Lung (tissue), 12 donors: ENCODE measurements around the gene SRP54. TPM values are rescaled to one million over a fixed set of nuclear protein-coding genes. Genes with fewer than 3 reads are reported as not detected.
"Not testable (repeated sequence)": the region's sequence is repeated elsewhere in the genome, so short reads cannot be mapped to it uniquely, and the experiment has no call there.

ENCODE experiments used
- ATAC-seq: fragments of 200-7000 bp; cut with Tn5 transposase; one replicate; pipeline ENCODE4 v1.9.1; 2020; ENCODE audit warnings: moderate number of reproducible peaks; ENCODE audit not compliant: insufficient read depth, low FRiP score
- DNase-seq, 3 donors: peaks; one replicate each; pipeline ENCODE4 v3.0.0-alpha.2; 2013 to 2017
- H3K27ac ChIP-seq, 2 donors: one replicate each; pipeline ENCODE4 v1.5.1; 2013; ENCODE audit warnings: mild to moderate bottlenecking in 2 of 2, moderate library complexity in 2 of 2, control low read depth in 1 of 2, inconsistent platforms in 1 of 2, low read depth in 1 of 2, low read length in 1 of 2
- H3K27me3 ChIP-seq, 3 donors: one replicate each; pipeline ENCODE4 v1.5.1; 2013; ENCODE audit warnings: low read length in 2 of 3; ENCODE audit not compliant: control insufficient read depth in 3 of 3, insufficient read depth in 3 of 3
- H3K36me3 ChIP-seq, 4 donors: one replicate each; pipeline ENCODE4 v1.5.1; 2013; ENCODE audit warnings: low read length in 4 of 4, mild to moderate bottlenecking in 1 of 4, moderate library complexity in 1 of 4; ENCODE audit not compliant: control insufficient read depth in 4 of 4, insufficient read depth in 4 of 4
- H3K4me1 ChIP-seq, 5 donors: one replicate each; pipeline ENCODE4 v1.5.1; 2013; ENCODE audit warnings: low read length in 5 of 5, mild to moderate bottlenecking in 2 of 5, moderate library complexity in 1 of 5; ENCODE audit not compliant: control insufficient read depth in 5 of 5, insufficient read depth in 5 of 5
- H3K4me3 ChIP-seq: one replicate; pipeline ENCODE4 v1.5.1; 2013; ENCODE audit warnings: mild to moderate bottlenecking, control low read depth, moderate library complexity
- H3K9ac ChIP-seq, 2 donors: one replicate each; pipeline ENCODE4 v1.5.1; 2013; ENCODE audit warnings: low read length in 2 of 2, control low read depth in 1 of 2; ENCODE audit not compliant: insufficient read depth in 1 of 2
- H3K9me3 ChIP-seq, 4 donors: one replicate each; pipeline ENCODE4 v1.5.1; 2013; ENCODE audit warnings: low read length in 3 of 4, mild to moderate bottlenecking in 1 of 4, moderate library complexity in 1 of 4; ENCODE audit not compliant: control insufficient read depth in 4 of 4, insufficient read depth in 3 of 4
- CTCF ChIP-seq: IDR thresholded peaks from 2 replicates; pipeline ENCODE4 v1.5.1; 2012; ENCODE audit warnings: mild to moderate bottlenecking; ENCODE audit errors: control extremely low read depth, extremely low read depth
- WGBS, 2 donors: extraction: QIAGEN DNeasy Blood & Tissue Kit; methylation state at CpG; one replicate each; pipeline ENCODE4 v1.1.7; 2013; 5-methylcytosine and 5-hydroxymethylcytosine counted together
- polyA plus RNA-seq, 2 donors: library from polyadenylated mRNA; stranded (reverse); fragments of 200-250 nt; gene quantifications; one replicate each; pipeline ENCODE4 v1.2.1, GENCODE V29; 2013
- total RNA-seq, 2 donors: library from RNA; depleted of rRNA in 1 of 2; stranded (reverse); fragments of >200 nt in 1 of 2; gene quantifications; one replicate each; pipeline ENCODE4 v1.2.1, GENCODE V29; 2014 to 2021
- donor health status: control.
- donor health status: control.
- donor health status: Bipolar disorder and iron deficiency.
- donor health status: healthy.
- donor health status: DM: yes; HTN: yes; CAD: no.

Gene SRP54
- total and polyA plus RNA-seq, 4 donors: 24.5 to 92.8 (median 44.8) TPM

- H3K4me1 ChIP-seq, H3K4me3 ChIP-seq, H3K9me3 ChIP-seq, DNase-seq, ATAC-seq, H3K27ac ChIP-seq, H3K9ac ChIP-seq, H3K27me3 ChIP-seq: not testable (repeated sequence)
- peaks cover 8 to 17% (median 10%) of the 10 kb centered on the region in 4 donors for H3K36me3 ChIP-seq
- WGBS, 2 donors: 96% methylated on average over 5 of the region's 5 CpGs
Observed at GRCh38 chr14:35065731-35066130, 82.9 kb downstream of the SRP54 start.

GRCh38 chr14:35068238-35069012, 85.6 kb downstream of the SRP54 start:
- TF ChIP-seq CTCF: no peak
- peaks cover 0 to 3% (median 0%) of the 10 kb centered on the region in 4 donors for H3K9me3 ChIP-seq
- H3K27ac ChIP-seq: no peak overlapping the region
- WGBS, 2 donors: 93 to 94% methylated on average over 4 of the region's 4 CpGs
- DNase-seq (no peak), ATAC-seq (no peak)
- no peak overlapping the region for H3K4me3 ChIP-seq
- no peaks in the 10 kb centered on the region for H3K27me3 ChIP-seq
- H3K4me1 ChIP-seq: no peaks in the 10 kb centered on the region
- H3K36me3 ChIP-seq: peaks cover 5 to 25% (median 9%) of the 10 kb centered on the region in 4 donors
- no peak overlapping the region for H3K9ac ChIP-seq

GRCh38 chr14:35072226-35072625, 89.4 kb downstream of the SRP54 start:
- H3K9ac ChIP-seq: no peak overlapping the region
- peaks cover 6 to 29% (median 10%) of the 10 kb centered on the region in 4 donors for H3K36me3 ChIP-seq
- H3K4me3 ChIP-seq: no peak overlapping the region
- H3K27me3 ChIP-seq: no peaks in the 10 kb centered on the region
- ATAC-seq: no peak
- H3K27ac ChIP-seq: no peak overlapping the region
- H3K9me3 ChIP-seq: peaks cover 0 to 3% (median 0%) of the 10 kb centered on the region in 4 donors
- H3K4me1 ChIP-seq: no peaks in the 10 kb centered on the region
- TF ChIP-seq CTCF: no peak
- 93 to 95% methylated on average over 3 of the region's 3 CpGs for WGBS, 2 donors
- DNase-seq: no peak

GRCh38 chr14:35073486-35073885, 90.7 kb downstream of the SRP54 start:
- Histone ChIP-seq H3K36me3 (peaks cover 4 to 26% (median 12%) of the 10 kb centered on the region in 4 donors), H3K27me3 (no peaks in the 10 kb centered on the region), H3K27ac (no peak overlapping the region), H3K9ac (no peak overlapping the region), H3K9me3 (peaks cover 0 to 3% (median 0%) of the 10 kb centered on the region in 4 donors), H3K4me1 (no peaks in the 10 kb centered on the region), H3K4me3 (no peak overlapping the region)
- no peak for ATAC-seq
- no peak for TF ChIP-seq CTCF
- WGBS, 2 donors: 70 to 78% methylated on average over 1 of the region's 1 CpG
- no peak for DNase-seq
